ENCODE results near the gene PRCD.

PRCD gene

DNA sequence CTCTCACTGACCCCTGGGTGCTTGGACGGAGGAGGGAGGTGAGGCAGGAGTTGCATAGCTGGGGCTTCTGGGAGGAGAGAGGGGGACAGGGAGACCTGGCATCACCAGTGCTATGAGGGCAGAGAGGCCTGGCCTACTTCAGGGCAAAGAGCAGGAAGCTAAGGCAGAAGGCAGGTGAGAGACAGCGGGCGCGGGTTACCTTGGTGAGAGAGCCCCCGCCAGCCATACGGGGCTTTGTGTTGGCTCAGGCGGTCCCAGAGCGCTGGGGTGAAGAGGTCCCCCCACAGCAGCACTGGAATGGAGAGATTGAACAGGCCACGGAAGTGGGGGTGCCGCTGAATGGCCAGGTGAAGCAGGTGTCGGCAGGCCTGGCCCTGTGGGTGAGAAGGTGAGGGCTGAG lies 34.3 kb downstream of the PRCD start:
- H3K4me3 ChIP-seq (ENCODE audit: low read depth, low read length), result no peak overlapping the region

DNA sequence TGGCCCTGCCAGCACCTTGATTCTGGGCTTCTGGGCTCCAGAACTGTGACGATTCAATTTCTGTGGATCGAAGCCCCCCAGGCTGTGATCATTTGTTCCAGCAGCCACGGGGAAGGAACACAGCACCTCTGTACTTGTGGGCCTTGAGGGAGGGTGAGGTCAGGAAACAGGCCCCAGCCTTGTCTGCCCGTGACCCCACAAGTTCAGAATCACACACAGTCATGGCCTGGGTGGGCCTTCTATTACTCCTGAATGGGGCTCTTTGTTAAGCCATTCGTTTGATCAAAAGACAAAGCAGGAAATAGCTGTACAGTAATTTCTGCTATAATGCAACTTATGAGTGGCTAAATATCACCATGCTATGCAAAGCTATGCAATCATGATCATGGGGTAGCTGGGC lies 35.7 kb downstream of the PRCD start:
- H3K27ac ChIP-seq, result no peak overlapping the region
- no peaks in the 10 kb centered on the region for H3K36me3 ChIP-seq
- TF ChIP-seq CTCF (IDR thresholded peaks at IDR 0.05; ENCODE audit: low read depth, low read length), result no peak
- DNase-seq, result no peak
- no peak overlapping the region for H3K4me3 ChIP-seq (ENCODE audit: low read depth, low read length)
- H3K27me3 ChIP-seq (ENCODE audit: insufficient read depth, low read depth, severe bottlenecking), result no peaks in the 10 kb centered on the region
- no peaks in the 10 kb centered on the region for H3K9me3 ChIP-seq (ENCODE audit: severe bottlenecking)

More for the DNA sequence above, 34.3 kb downstream of the PRCD start:
- no peak for DNase-seq
- Histone ChIP-seq H3K27me3 (ENCODE audit: insufficient read depth, low read depth, severe bottlenecking) (no peaks in the 10 kb centered on the region), H3K9me3 (ENCODE audit: severe bottlenecking) (no peaks in the 10 kb centered on the region), H3K27ac (no peak overlapping the region), H3K36me3 (no peaks in the 10 kb centered on the region)
- TF ChIP-seq CTCF (IDR thresholded peaks at IDR 0.05; ENCODE audit: low read depth, low read length), result no peak

GRCh38 chr17:76576189-76576588 lies 36.3 kb downstream of the PRCD start:
- TF ChIP-seq CTCF (IDR thresholded peaks at IDR 0.05; ENCODE audit: low read depth, low read length), result no peak
- Histone ChIP-seq H3K27ac (no peak overlapping the region), H3K9me3 (ENCODE audit: severe bottlenecking) (no peaks in the 10 kb centered on the region), H3K27me3 (ENCODE audit: insufficient read depth, low read depth, severe bottlenecking) (no peaks in the 10 kb centered on the region), H3K36me3 (no peaks in the 10 kb centered on the region), H3K4me3 (ENCODE audit: low read depth, low read length) (no peak overlapping the region)
- DNase-seq, result no peak

DNA sequence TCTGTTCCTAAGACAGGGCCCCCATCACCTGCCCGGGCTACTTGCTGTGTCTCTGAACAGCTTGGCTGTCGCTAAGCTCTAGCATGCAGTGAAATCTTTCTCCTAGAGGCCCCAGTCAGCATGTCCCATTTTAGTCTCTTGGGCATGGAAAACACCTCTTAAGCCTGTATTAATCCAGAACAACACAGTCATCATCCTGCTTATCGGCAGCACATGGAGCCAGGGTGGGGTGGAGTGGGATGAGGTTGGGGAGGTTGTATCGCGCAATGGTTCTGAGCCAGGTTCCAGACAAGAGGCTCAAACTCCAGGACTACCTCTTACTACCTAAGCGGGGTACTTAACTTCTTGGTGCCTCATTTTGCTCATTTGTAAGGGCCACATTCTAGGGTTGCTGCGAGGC lies 38.0 kb downstream of the PRCD start:
- Histone ChIP-seq H3K36me3 (no peaks in the 10 kb centered on the region), H3K4me3 (ENCODE audit: low read depth, low read length) (no peak overlapping the region), H3K27ac (peak overlapping the region; percentile 70), H3K27me3 (ENCODE audit: insufficient read depth, low read depth, severe bottlenecking) (no peaks in the 10 kb centered on the region), H3K9me3 (ENCODE audit: severe bottlenecking) (no peaks in the 10 kb centered on the region)
- DNase-seq, result peak; percentile 92
- no peak for TF ChIP-seq CTCF (IDR thresholded peaks at IDR 0.05; ENCODE audit: low read depth, low read length)

GRCh38 chr17:76578376-76578775 lies 38.5 kb downstream of the PRCD start:
- Histone ChIP-seq H3K9me3 (ENCODE audit: severe bottlenecking) (no peaks in the 10 kb centered on the region), H3K27ac (peak overlapping the region; percentile 70), H3K27me3 (ENCODE audit: insufficient read depth, low read depth, severe bottlenecking) (no peaks in the 10 kb centered on the region), H3K36me3 (no peaks in the 10 kb centered on the region), H3K4me3 (ENCODE audit: low read depth, low read length) (no peak overlapping the region)
- no peak for TF ChIP-seq CTCF (IDR thresholded peaks at IDR 0.05; ENCODE audit: low read depth, low read length)
- no peak for DNase-seq

- Histone ChIP-seq H3K4me3 (ENCODE audit: low read depth, low read length) (no peak overlapping the region), H3K36me3 (no peaks in the 10 kb centered on the region), H3K27ac (no peak overlapping the region), H3K27me3 (ENCODE audit: insufficient read depth, low read depth, severe bottlenecking) (no peaks in the 10 kb centered on the region), H3K9me3 (ENCODE audit: severe bottlenecking) (peaks cover 1% of the 10 kb centered on the region)
- DNase-seq, result no peak
- no peak for TF ChIP-seq CTCF (IDR thresholded peaks at IDR 0.05; ENCODE audit: low read depth, low read length)
Measured at GRCh38 chr17:76579281-76579680, 39.4 kb downstream of the PRCD start.
